Right lobe of liver (tissue), 4 donors: ENCODE measurements around the gene DUSP5.
"Not testable (repeated sequence)": the region's sequence is repeated elsewhere in the genome, so short reads cannot be mapped to it uniquely, and the experiment has no call there.

Source experiments
- CTCF ChIP-seq, 4 donors: fragments of 200-600 bp in 3 of 4; fragments of 450-650 bp in 1 of 4; IDR thresholded peaks; one replicate each; pipeline versions ENCODE4 v1.5.1 to v1.8.0; 2016 to 2022; ENCODE audit warnings: antibody characterized with exemption in 4 of 4, mild to moderate bottlenecking in 2 of 4
- POLR2A ChIP-seq: fragments of 450-650 bp; IDR thresholded peaks from one replicate; pipeline ENCODE4 v1.6.1; 2017; ENCODE audit warnings: antibody characterized with exemption, mild to moderate bottlenecking
- donor health status: DM: no; HTN: no; CAD: no.
- donor health status: DM: no; HTN: no; CAD: no.
- donor health status: DM: no; HTN: yes; CAD: no.

GRCh38 chr10:110532628-110533027 is 34.9 kb downstream of the DUSP5 start:
- TF ChIP-seq CTCF (IDR thresholded peaks at IDR 0.05); POLR2A: not testable (repeated sequence)
